ENCODE measurements around the gene MAGI1. TPM values are rescaled to one million over a fixed set of nuclear protein-coding genes. Genes with fewer than 3 reads are reported as not detected.

Gene MAGI1
- total RNA-seq, 4 donors from 2014 or later: 17.2 to 40.8 (median 28.1) TPM

DNA sequence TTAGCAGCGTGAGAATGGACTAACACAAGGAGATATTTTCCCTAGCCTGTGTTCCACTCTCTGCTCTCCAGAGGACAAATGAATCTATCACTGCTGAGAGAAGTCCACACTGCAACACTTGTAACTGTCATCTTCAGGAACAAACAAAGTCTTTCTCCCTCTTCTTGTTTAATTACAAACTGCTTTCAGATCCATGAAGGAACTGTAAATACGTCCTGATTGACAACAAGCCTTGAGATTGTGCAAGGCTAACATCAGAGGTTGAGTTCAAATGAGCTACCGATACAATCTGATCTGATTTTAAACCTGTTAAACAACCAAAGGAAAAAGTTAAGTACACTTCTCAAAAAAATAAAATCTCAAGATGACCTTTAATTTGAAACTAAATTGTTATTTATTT, 712.1 kb downstream of the MAGI1 start:
- no peaks in the 10 kb centered on the region for H3K9me3 ChIP-seq
- ATAC-seq: no peak
- no peak overlapping the region for H3K27ac ChIP-seq
- no peak for TF ChIP-seq EP300 (IDR thresholded peaks at IDR 0.05)
- no peak for TF ChIP-seq POLR2AphosphoS5 (IDR thresholded peaks at IDR 0.05)
- TF ChIP-seq, protein P1, sequence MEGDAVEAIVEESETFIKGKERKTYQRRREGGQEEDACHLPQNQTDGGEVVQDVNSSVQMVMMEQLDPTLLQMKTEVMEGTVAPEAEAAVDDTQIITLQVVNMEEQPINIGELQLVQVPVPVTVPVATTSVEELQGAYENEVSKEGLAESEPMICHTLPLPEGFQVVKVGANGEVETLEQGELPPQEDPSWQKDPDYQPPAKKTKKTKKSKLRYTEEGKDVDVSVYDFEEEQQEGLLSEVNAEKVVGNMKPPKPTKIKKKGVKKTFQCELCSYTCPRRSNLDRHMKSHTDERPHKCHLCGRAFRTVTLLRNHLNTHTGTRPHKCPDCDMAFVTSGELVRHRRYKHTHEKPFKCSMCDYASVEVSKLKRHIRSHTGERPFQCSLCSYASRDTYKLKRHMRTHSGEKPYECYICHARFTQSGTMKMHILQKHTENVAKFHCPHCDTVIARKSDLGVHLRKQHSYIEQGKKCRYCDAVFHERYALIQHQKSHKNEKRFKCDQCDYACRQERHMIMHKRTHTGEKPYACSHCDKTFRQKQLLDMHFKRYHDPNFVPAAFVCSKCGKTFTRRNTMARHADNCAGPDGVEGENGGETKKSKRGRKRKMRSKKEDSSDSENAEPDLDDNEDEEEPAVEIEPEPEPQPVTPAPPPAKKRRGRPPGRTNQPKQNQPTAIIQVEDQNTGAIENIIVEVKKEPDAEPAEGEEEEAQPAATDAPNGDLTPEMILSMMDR (IDR thresholded peaks at IDR 0.05): no peak
- no peak for TF ChIP-seq POLR2A (IDR thresholded peaks at IDR 0.05)
- H3K27me3 ChIP-seq: no peaks in the 10 kb centered on the region
- H3K4me3 ChIP-seq: no peak overlapping the region
- no peaks in the 10 kb centered on the region for H3K4me1 ChIP-seq
- H3K36me3 ChIP-seq: no peaks in the 10 kb centered on the region
- WGBS, 2 donors (ENCODE audit: low coverage in 1 of 2): 71 to 93% methylated on average over 3 of the region's 3 CpGs

DNA sequence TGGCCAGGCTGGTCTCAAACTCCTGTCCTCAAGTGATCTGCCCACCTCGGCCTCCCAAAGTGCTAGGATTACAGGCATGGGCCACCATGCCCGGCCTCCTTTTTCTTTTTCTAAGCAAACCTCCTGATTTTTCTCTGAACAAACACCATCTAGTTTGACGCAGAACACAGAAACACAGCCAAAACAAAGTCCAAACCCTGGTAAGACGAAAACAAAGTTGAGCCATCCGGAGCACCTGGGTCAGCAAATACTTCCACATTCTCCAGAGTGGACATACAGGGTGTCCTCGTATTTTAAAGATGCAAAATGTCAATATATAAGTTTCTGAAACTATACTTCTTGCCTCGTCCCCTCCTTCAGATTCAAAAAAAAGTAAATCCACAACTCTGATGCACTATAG, 715.8 kb downstream of the MAGI1 start:
- TF ChIP-seq POLR2AphosphoS5 (IDR thresholded peaks at IDR 0.05) (no peak), EP300 (IDR thresholded peaks at IDR 0.05) (no peak), POLR2A (IDR thresholded peaks at IDR 0.05) (no peak)
- TF ChIP-seq, protein P1 (IDR thresholded peaks at IDR 0.05): no peak
- H3K4me3 ChIP-seq: no peak overlapping the region
- no peaks in the 10 kb centered on the region for H3K36me3 ChIP-seq
- no peak overlapping the region for H3K27ac ChIP-seq
- WGBS, 2 donors (ENCODE audit: low coverage in 1 of 2): 91 to 93% methylated on average over 7 of the region's 7 CpGs
- no peaks in the 10 kb centered on the region for H3K27me3 ChIP-seq
- no peaks in the 10 kb centered on the region for H3K4me1 ChIP-seq
- no peak for ATAC-seq
- H3K9me3 ChIP-seq: peaks cover 0 to 10% (median 0%) of the 10 kb centered on the region in 3 donors

DNA sequence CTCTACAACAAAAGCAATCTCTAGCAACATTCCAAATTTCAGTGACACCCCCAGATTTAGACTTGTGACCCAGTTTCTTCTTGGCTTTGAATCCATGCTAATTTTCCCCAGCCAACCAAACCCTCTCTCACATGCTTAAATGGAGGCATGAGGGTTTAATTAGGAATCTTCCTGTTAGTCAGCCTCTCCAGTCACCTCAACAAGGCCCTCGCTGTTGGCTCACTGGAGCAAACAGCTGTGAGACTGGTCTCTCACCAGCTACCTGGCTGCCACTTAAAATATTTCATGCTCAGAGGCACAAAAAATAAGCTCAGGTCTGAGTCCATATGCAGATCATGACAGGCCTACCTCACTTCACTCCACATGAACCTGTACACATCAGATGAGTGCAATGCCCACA, 720.5 kb downstream of the MAGI1 start:
- Histone ChIP-seq H3K27ac (no peak overlapping the region), H3K4me1 (no peaks in the 10 kb centered on the region), H3K9me3 (peaks cover 0 to 17% (median 0%) of the 10 kb centered on the region in 3 donors), H3K4me3 (no peak overlapping the region), H3K27me3 (no peaks in the 10 kb centered on the region), H3K36me3 (no peaks in the 10 kb centered on the region)
- no peak for ATAC-seq
- TF ChIP-seq POLR2A (IDR thresholded peaks at IDR 0.05) (no peak), POLR2AphosphoS5 (IDR thresholded peaks at IDR 0.05) (no peak), EP300 (IDR thresholded peaks at IDR 0.05) (no peak)
- TF ChIP-seq, protein P1 (IDR thresholded peaks at IDR 0.05): no peak
- WGBS, 2 donors (ENCODE audit: low coverage in 1 of 2): 100% methylated on average over 1 of the region's 1 CpG

DNA sequence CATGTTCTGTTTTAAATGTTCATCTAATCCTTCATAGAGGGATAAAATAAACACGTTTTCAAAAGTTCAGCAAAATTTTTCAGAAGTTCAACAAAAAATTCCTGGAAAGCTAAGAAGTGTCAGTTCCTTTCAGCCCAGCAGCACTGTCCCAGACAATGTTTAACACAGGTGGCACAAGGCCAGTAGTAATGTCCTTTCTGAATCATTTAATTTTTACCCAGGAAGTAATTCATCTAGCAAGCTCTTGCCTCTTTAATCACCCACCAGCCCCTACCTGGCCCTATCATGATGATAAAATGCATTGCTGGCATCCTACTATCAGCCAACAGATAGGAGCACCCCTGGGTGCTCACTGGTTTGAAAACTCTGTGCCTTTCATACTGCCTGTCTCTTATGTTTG, 723.8 kb downstream of the MAGI1 start:
- 27 to 33% methylated on average over 1 of the region's 1 CpG for WGBS, 2 donors (ENCODE audit: low coverage in 1 of 2)
- ATAC-seq: no peak
- no peak for TF ChIP-seq POLR2AphosphoS5 (IDR thresholded peaks at IDR 0.05)
- no peak for TF ChIP-seq POLR2A (IDR thresholded peaks at IDR 0.05)
- TF ChIP-seq, protein P1 (IDR thresholded peaks at IDR 0.05): no peak
- no peak for TF ChIP-seq EP300 (IDR thresholded peaks at IDR 0.05)

DNA sequence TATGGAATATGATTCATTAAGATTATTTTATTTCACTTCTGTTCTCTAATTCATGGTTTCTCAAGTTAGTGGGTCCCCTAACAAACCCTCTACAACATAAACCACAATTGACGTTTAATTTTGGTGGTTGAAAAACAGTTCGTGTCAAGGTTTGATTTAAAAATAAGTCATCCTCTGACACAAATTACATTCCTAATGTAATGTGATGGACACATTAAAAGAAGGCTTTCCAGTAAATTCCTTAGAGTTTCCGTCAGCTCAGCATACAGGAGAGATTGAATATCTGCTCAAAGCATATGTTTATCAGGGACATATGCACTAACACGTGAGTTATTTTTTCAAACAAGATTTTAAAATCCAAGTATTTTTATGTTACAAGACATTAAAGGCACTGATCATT, 724.4 kb downstream of the MAGI1 start:
- no peaks in the 10 kb centered on the region for H3K27me3 ChIP-seq
- no peaks in the 10 kb centered on the region for H3K36me3 ChIP-seq
- H3K9me3 ChIP-seq: peaks cover 0 to 7% (median 0%) of the 10 kb centered on the region in 3 donors
- no peaks in the 10 kb centered on the region for H3K4me1 ChIP-seq
- no peak overlapping the region for H3K4me3 ChIP-seq
- no peak overlapping the region for H3K27ac ChIP-seq
- TF ChIP-seq, protein P1 (IDR thresholded peaks at IDR 0.05): no peak
- TF ChIP-seq POLR2A (IDR thresholded peaks at IDR 0.05): no peak
- TF ChIP-seq POLR2AphosphoS5 (IDR thresholded peaks at IDR 0.05): no peak
- no peak for TF ChIP-seq EP300 (IDR thresholded peaks at IDR 0.05)
- WGBS, 2 donors (ENCODE audit: low coverage in 1 of 2): 69% methylated on average over 4 of the region's 4 CpGs
- no peak for ATAC-seq

More for the DNA sequence above, 723.8 kb downstream of the MAGI1 start:
- Histone ChIP-seq H3K27ac (no peak overlapping the region), H3K4me3 (no peak overlapping the region), H3K4me1 (no peaks in the 10 kb centered on the region), H3K27me3 (no peaks in the 10 kb centered on the region), H3K9me3 (peaks cover 0 to 7% (median 0%) of the 10 kb centered on the region in 3 donors), H3K36me3 (no peaks in the 10 kb centered on the region)
